GM12878 (cell line): ENCODE measurements around the gene ST13. TPM values are rescaled to one million over a fixed set of nuclear protein-coding genes. Genes with fewer than 3 reads are reported as not detected.

Source experiments
- ATAC-seq: fragments of 200-7000 bp; cut with Tn5 transposase; 3 replicates; pipeline ENCODE4 v1.9.1; 2020; ENCODE audit warnings: mild to moderate bottlenecking, moderate library complexity
- BruUV-seq: library from RNA; stranded (reverse); fragments of 400-500 nt; replicated peaks from 2 replicates; lab custom pipeline; 2021; lab: Mats Ljungman, UMichigan
- CTCF ChIA-PET: fragments of 300-600 bp; sonication (Branson Sonifier 250); formaldehyde crosslinking; extraction: SDS; loops from one replicate; lab custom pipeline; 2021; ENCODE audit warnings: inconsistent platforms; lab: Yijun Ruan, JAX
- POLR2A ChIA-PET: fragments of 350-600 bp; formaldehyde crosslinking; extraction: SDS; loops from one replicate; lab custom pipeline; 2021; ENCODE audit warnings: inconsistent platforms; lab: Charles Lee
- RAD21 ChIA-PET: fragments of 300-600 bp; sonication (Branson Sonifier 250); formaldehyde crosslinking; loops from one replicate; lab custom pipeline; 2023; ENCODE audit warnings: antibody characterized with exemption; ENCODE audit not compliant: unreplicated experiment; lab: Charles Lee
- SMC1A ChIA-PET: fragments of 300-600 bp; sonication (Branson Sonifier 250); formaldehyde crosslinking; loops from one replicate; lab custom pipeline; 2023; ENCODE audit not compliant: unreplicated experiment, uncharacterized antibody; lab: Charles Lee
- DNase-seq: peaks from one replicate; pipeline ENCODE4 v3.0.0-alpha.2; 2011; ENCODE audit warnings: low read depth, low spot score
- FAIRE-seq: peaks from 3 replicates; lab custom pipeline; 2011; peaks lifted over from hg19 to GRCh38; lab: Jason Lieb, UNC
- H2AFZ ChIP-seq: 2 replicates; pipeline ENCODE4 v1.6.0; 2011; ENCODE audit warnings: low read depth, low read length, control low read depth; ENCODE audit not compliant: control insufficient read depth
- H3K27ac ChIP-seq: 2 replicates; pipeline ENCODE4 v1.5.1; 2011; ENCODE audit warnings: control low read depth; ENCODE audit not compliant: control insufficient read depth, insufficient read depth
- H3K27me3 ChIP-seq, 2 experiments: replicated peaks in 1 of 2; 2 replicates each; pipeline versions ENCODE4 v1.6.0 to v1.6.1; 2011; ENCODE audit warnings: low read length in 1 of 2; ENCODE audit not compliant: control insufficient read depth in 2 of 2, insufficient read depth in 2 of 2
- H3K36me3 ChIP-seq, 2 experiments: 2 replicates each; pipeline ENCODE4 v1.5.1; 2011; ENCODE audit warnings: low read length in 1 of 2; ENCODE audit not compliant: control insufficient read depth in 2 of 2, insufficient read depth in 2 of 2
- H3K4me1 ChIP-seq: 2 replicates; pipeline ENCODE4 v1.6.1; 2011; ENCODE audit warnings: mild to moderate bottlenecking, low read length, moderate library complexity, mixed read lengths; ENCODE audit not compliant: control insufficient read depth, insufficient read depth
- H3K4me2 ChIP-seq: 2 replicates; pipeline ENCODE4 v1.6.0; 2011; ENCODE audit warnings: control low read depth; ENCODE audit not compliant: control insufficient read depth, insufficient read depth
- H3K4me3 ChIP-seq: fragments of 200-600 bp; sonication (generic); 2 replicates; pipeline ENCODE4 v1.5.1; 2016
- H3K79me2 ChIP-seq: 2 replicates; pipeline ENCODE4 v1.6.0; 2011; ENCODE audit warnings: low read length; ENCODE audit not compliant: control insufficient read depth, insufficient read depth
- H3K9ac ChIP-seq: 2 replicates; pipeline ENCODE4 v1.8.0; 2011; ENCODE audit warnings: low read length, control low read depth, mixed read lengths; ENCODE audit not compliant: control insufficient read depth, insufficient read depth
- H3K9me3 ChIP-seq: replicated peaks from 3 replicates; pipeline ENCODE4 v1.5.1; 2011; ENCODE audit warnings: mild to moderate bottlenecking, low read length; ENCODE audit not compliant: control insufficient read depth, insufficient read depth
- H4K20me1 ChIP-seq: 2 replicates; pipeline ENCODE4 v1.6.0; 2011; ENCODE audit not compliant: control insufficient read depth, insufficient read depth
- CHD1 ChIP-seq: IDR thresholded peaks from 2 replicates; pipeline ENCODE4 v1.6.1; 2012; ENCODE audit warnings: low read depth, low read length, improper control_type of control experiment
- E2F8 ChIP-seq: fragments of 450-650 bp; IDR thresholded peaks from 2 replicates; pipeline ENCODE4 v1.6.1; 2018; ENCODE audit warnings: mild to moderate bottlenecking, low read depth, moderate library complexity; ENCODE audit not compliant: partially characterized antibody
- EGR1 ChIP-seq, 2 experiments: IDR thresholded peaks; 1 replicate in 1 of 2; 2 replicates in 1 of 2; pipeline ENCODE4 v1.6.1; 2011 to 2012; ENCODE audit warnings: low read depth in 2 of 2, low read length in 2 of 2, borderline replicate concordance in 1 of 2, mild to moderate bottlenecking in 1 of 2, moderate library complexity in 1 of 2
- ESRRA ChIP-seq: IDR thresholded peaks from 2 replicates; pipeline ENCODE4 v1.6.1; 2012; ENCODE audit warnings: mild to moderate bottlenecking, low read length, improper control_type of control experiment
- MTA2 ChIP-seq: fragments of 450-650 bp; IDR thresholded peaks from 2 replicates; pipeline ENCODE4 v1.6.1; 2016; ENCODE audit warnings: low read depth, mild to moderate bottlenecking, moderate library complexity
- NR2F1 ChIP-seq: fragments of 450-650 bp; conservative IDR thresholded peaks from 2 replicates; pipeline ENCODE4 v1.6.1; 2017; ENCODE audit warnings: mild to moderate bottlenecking
- NRF1 ChIP-seq: conservative IDR thresholded peaks from 2 replicates; pipeline ENCODE4 v1.6.1; 2011; ENCODE audit warnings: mild to moderate bottlenecking, low read depth, low read length, improper control_type of control experiment
- RCOR1 ChIP-seq: conservative IDR thresholded peaks from 2 replicates; pipeline ENCODE4 v1.6.1; 2012; ENCODE audit warnings: low read depth, low read length, improper control_type of control experiment
- TARDBP ChIP-seq: IDR thresholded peaks from 2 replicates; pipeline ENCODE4 v1.6.1; 2016; ENCODE audit warnings: borderline replicate concordance
- ZBED1 ChIP-seq: IDR thresholded peaks from 2 replicates; pipeline ENCODE4 v1.6.1; 2016; ENCODE audit warnings: borderline replicate concordance
- ZNF592 ChIP-seq: fragments of 450-650 bp; IDR thresholded peaks from 2 replicates; pipeline ENCODE4 v1.6.1; 2017; ENCODE audit warnings: mild to moderate bottlenecking, moderate library complexity
- WGBS: methylation state at CpG from one replicate; pipeline ENCODE4 v1.1.6; 2016; ENCODE audit warnings: low lambda C conversion rate; ENCODE audit not compliant: insufficient replicate concordance, insufficient coverage; ENCODE audit errors: missing lambda C conversion rate; 5-methylcytosine and 5-hydroxymethylcytosine counted together
- in situ Hi-C: fragments of 300-500 bp; cut with MboI; formaldehyde crosslinking; loops from 9 replicates; pipeline ENCODE4 v1.14.3; 2018; ENCODE audit warnings: mixed read lengths
- intact Hi-C: fragments of 100-400 bp; cut with micrococcal nuclease; formaldehyde crosslinking; loops from one replicate; pipeline ENCODE4 v1.14.2; 2022; ENCODE audit not compliant: unreplicated experiment
- polyA plus RNA-seq, 11 experiments: library from polyadenylated mRNA; depleted of rRNA in 4 of 11; unstranded in 6 of 11; stranded (reverse) in 5 of 11; fragments of >200 nt; fragmentation: Nextera tagmentation in 4 of 11; fragmentation: Illumina TruSeq in 1 of 11; extraction: Ambion mirVana in 4 of 11; extraction: Trizol in 1 of 11; gene quantifications; 1 replicate in 1 of 11; 2 replicates in 10 of 11; pipeline versions ENCODE4 v1.2.1 to v1.2.3, GENCODE V29; 2011 to 2016; ENCODE audit warnings: inconsistent platforms in 2 of 11, missing spikeins in 2 of 11, low read depth in 1 of 11
- total RNA-seq, 4 experiments: library from RNA; depleted of rRNA in 3 of 4; stranded (reverse); fragments of >200 nt in 3 of 4; fragmentation: Illumina TruSeq in 1 of 4; extraction: Trizol in 1 of 4; gene quantifications; 2 replicates each; pipeline versions ENCODE4 v1.2.1 to v1.2.3, GENCODE V29; 2013 to 2021

ST13 gene
- total and polyA plus RNA-seq, 10 of the 15 experiments (the other 5 are each of a cell fraction or from before 2014, with no cell fraction given), result 52.5 to 286 (median 181) TPM

- ChIA-PET SMC1A (interaction anchor here (1.4 kb wide), 2 partner anchors 13 to 17 kb away, joined by 3 read pairs; no protein-coding TSS in a partner anchor), RAD21 (no interaction called here), CTCF (interaction anchor here (1.2 to 1.5 kb wide), 3 partner anchors 11 to 22 kb away, joined by 4 to 6 read pairs (median 4); no protein-coding TSS in a partner anchor), POLR2A (interaction anchor here (1.0 kb wide), 1 partner anchor 15 kb away, joined by 3 read pairs; the partner anchor contains the start of gene DNAJB7)
- Histone ChIP-seq H3K36me3 (no peaks in the 10 kb centered on the region), H3K9me3 (no peaks in the 10 kb centered on the region), H3K79me2 (no peaks in the 10 kb centered on the region), H3K27me3 (no peaks in the 10 kb centered on the region), H3K4me3 (no peak overlapping the region), H3K4me2 (no peak overlapping the region), H3K27ac (no peak overlapping the region), H3K9ac (no peak overlapping the region), H3K4me1 (no peaks in the 10 kb centered on the region), H2AFZ (no peak overlapping the region), H4K20me1 (no peaks in the 10 kb centered on the region)
- in situ Hi-C loops (no loop called here), intact Hi-C loops (no loop called here)
- no peak for DNase-seq
- 29% methylated on average over 1 of the region's 1 CpG for WGBS
- TF ChIP-seq E2F8 (no peak), NRF1 (no peak), NR2F1 (no peak), TARDBP (no peak), CHD1 (no peak), ESRRA (no peak), ZBED1 (no peak), RCOR1 (no peak), ZNF592 (no peak), EGR1 (IDR thresholded peaks at IDR 0.05; ENCODE audit: borderline replicate concordance in 1 of 2, low read depth in 2 of 2, low read length in 2 of 2) (no peak), MTA2 (no peak)
- no peak for ATAC-seq
- peak; percentile 18 for FAIRE-seq
- BruUV-seq, result no TSS peak
Measured at GRCh38 chr22:40876907-40877306, 20.5 kb upstream of the ST13 start.
